Choroid plexus epithelial cell (primary cell): ENCODE measurements around the gene ANGPT4.

ENCODE experiments used
- DNase-seq: peaks from one replicate; pipeline ENCODE4 v3.0.0-alpha.2; 2010; ENCODE audit warnings: low read depth
- H3K4me3 ChIP-seq: 2 replicates; pipeline ENCODE4 v1.5.1; 2011; ENCODE audit warnings: low read depth, mild to moderate bottlenecking, control low read depth, low read length, moderate library complexity
- CTCF ChIP-seq: conservative IDR thresholded peaks from 2 replicates; pipeline ENCODE4 v1.5.1; 2011; ENCODE audit warnings: low read depth, mild to moderate bottlenecking, control low read depth, inconsistent platforms, low read length, moderate library complexity

Gene ANGPT4

GRCh38 chr20:891058-891705, 25.0 kb downstream of the ANGPT4 start:
- no peak overlapping the region for H3K4me3 ChIP-seq
- no peak for DNase-seq
- no peak for TF ChIP-seq CTCF

- DNase-seq = no peak
- H3K4me3 ChIP-seq = no peak overlapping the region
- no peak for TF ChIP-seq CTCF
Observed at GRCh38 chr20:890666-891057, 25.5 kb downstream of the ANGPT4 start.

GRCh38 chr20:889932-890463, 26.1 kb downstream of the ANGPT4 start:
- DNase-seq = no peak
- no peak for TF ChIP-seq CTCF
- no peak overlapping the region for H3K4me3 ChIP-seq

GRCh38 chr20:889106-889505, 27.0 kb downstream of the ANGPT4 start:
- H3K4me3 ChIP-seq = no peak overlapping the region
- no peak for DNase-seq
- TF ChIP-seq CTCF = no peak

- no peak overlapping the region for H3K4me3 ChIP-seq
- TF ChIP-seq CTCF = no peak
- no peak for DNase-seq
Observed at GRCh38 chr20:888057-888456, 28.1 kb downstream of the ANGPT4 start.

- no peak for DNase-seq
Observed at GRCh38 chr20:887137-887536, 29.0 kb downstream of the ANGPT4 start.

More at GRCh38 chr20:887137-887536, 29.0 kb downstream of the ANGPT4 start:
- no peak overlapping the region for H3K4me3 ChIP-seq
- no peak for TF ChIP-seq CTCF
